GM18511 (cell line): ENCODE data around the gene LMNTD2.
A peak's percentile ranks its signal among the peaks of the same experiment; 100 is the strongest.

Source experiments
- ATAC-seq: cut with Tn5 transposase; IDR thresholded peaks from one replicate; pipeline ENCODE4 v1.9.1; 2021; ENCODE audit warnings: mild to moderate bottlenecking, moderate library complexity; ENCODE audit not compliant: unreplicated experiment

LMNTD2 gene

DNA sequence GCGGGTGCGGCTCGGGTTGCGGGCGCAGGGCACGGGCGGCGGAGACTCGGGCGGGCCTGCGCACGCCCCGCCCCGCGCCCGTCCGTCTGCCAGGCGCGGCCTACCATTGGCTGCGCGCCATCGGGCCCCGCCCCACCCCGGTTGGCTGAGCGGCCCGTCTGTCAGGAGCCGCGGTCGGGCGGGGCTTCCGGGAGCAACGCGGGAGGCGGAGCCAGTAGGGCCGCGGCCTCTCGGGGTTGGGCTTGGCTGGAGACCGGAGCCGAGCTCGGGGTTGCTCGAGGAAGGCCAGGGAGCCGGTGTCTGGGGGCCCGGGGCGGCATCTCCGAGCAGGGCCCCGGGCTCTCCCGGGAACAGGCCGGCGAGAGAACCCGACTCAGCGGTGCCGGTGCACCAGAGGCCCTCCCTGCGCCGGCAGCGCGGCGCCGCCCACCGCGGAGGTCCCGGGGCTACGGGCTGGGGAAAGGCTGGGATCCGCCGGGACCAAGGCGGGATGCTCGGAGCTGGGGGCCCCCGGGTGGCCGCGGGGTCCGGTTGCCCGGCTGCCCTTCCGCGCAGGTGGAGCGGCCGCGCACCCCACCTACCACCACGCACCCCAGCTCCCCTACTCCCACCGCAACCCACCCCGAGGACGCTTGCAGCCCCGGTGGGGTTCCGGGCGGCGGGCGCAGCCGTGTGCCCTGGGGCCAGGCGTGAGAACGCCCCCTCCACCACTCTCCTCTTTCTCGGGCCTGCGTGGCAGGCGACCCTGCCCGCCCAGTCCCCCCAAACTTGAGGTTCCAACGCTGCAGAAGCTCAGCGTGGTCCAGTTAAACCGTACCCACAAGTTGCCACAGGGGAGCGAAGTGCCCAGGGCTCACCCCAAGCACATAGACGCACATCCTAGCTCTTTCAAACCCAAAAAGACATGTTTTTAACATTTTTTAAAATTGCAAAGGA lies 24.8 kb downstream of the LMNTD2 start, which contains the start of gene HRAS:
Gene HRAS, minus strand, starts transcription at position 58 of the 936 bp plus-strand sequence.
- ATAC-seq: peak; percentile 74

GRCh38 chr11:535210-535518 lies 25.4 kb downstream of the LMNTD2 start:
- peak; percentile 18 for ATAC-seq

- ATAC-seq: no peak
Observed at GRCh38 chr11:534396-535209, 25.9 kb downstream of the LMNTD2 start.

DNA sequence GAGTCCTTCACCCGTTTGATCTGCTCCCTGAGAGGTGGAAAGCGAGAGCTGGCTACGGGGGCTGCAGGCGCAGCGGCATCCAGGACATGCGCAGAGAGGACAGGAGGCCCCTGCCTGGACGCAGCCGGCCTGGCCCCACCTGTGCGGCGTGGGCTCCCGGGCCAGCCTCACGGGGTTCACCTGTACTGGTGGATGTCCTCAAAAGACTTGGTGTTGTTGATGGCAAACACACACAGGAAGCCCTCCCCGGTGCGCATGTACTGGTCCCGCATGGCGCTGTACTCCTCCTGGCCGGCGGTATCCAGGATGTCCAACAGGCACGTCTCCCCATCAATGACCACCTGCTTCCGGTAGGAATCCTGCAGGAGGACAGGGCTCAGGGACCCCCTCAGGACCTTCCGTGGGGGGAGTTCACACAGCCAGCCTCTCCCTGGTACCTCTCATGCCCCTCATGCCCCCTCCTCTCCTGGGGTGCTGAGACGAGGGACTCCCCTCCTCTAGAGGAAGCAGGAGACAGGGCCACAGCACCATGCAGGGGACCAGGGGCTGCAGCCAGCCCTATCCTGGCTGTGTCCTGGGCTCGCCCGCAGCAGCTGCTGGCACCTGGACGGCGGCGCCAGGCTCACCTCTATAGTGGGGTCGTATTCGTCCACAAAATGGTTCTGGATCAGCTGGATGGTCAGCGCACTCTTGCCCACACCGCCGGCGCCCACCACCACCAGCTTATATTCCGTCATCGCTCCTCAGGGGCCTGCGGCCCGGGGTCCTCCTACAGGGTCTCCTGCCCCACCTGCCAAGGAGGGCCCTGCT lies 26.7 kb downstream of the LMNTD2 start:
- ATAC-seq: no peak

DNA sequence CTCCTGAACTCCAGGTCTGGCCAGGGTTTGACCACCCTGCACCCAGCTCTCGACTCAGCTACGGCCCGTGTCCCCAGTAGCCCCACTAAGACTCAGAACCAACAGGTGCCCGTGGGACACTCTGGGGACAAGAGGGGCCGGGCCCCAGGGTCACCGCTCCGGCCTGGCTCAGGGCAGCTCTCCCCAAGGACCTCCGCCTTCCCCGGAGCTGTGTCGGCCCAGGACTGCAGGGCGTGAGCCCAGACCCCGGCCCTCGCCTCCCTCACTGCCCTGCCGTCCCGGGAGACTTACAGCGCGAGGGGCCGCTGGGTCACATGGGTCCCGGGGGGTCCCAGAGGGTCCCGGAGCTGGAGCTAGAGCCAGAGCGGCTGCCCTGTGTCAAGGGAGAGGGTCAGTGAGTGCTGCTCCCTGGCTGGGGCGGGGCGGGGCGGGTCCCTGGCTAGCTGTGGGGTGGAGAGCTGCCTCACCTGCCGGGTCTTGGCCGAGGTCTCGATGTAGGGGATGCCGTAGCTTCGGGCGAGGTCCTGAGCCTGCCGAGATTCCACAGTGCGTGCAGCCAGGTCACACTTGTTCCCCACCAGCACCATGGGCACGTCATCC lies 27.5 kb downstream of the LMNTD2 start:
- ATAC-seq: no peak

DNA sequence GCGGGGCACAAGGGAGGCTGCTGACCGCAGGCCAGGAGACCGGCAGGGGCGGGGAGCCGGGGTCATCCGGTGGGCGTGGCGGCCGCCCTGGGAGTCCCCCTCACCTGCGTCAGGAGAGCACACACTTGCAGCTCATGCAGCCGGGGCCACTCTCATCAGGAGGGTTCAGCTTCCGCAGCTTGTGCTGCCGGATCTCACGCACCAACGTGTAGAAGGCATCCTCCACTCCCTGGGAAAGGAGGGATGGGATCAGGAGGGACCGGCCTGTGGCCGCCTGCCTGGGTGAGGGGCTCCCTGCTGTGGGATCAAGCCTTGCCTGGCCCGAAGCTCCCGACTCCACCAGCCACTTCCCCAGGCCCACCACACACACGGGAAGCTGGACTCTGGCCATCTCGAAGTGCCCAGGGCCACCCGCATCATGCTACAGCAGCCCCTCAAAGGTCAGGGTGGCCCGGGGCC lies 28.0 kb downstream of the LMNTD2 start:
- ATAC-seq: no peak

DNA sequence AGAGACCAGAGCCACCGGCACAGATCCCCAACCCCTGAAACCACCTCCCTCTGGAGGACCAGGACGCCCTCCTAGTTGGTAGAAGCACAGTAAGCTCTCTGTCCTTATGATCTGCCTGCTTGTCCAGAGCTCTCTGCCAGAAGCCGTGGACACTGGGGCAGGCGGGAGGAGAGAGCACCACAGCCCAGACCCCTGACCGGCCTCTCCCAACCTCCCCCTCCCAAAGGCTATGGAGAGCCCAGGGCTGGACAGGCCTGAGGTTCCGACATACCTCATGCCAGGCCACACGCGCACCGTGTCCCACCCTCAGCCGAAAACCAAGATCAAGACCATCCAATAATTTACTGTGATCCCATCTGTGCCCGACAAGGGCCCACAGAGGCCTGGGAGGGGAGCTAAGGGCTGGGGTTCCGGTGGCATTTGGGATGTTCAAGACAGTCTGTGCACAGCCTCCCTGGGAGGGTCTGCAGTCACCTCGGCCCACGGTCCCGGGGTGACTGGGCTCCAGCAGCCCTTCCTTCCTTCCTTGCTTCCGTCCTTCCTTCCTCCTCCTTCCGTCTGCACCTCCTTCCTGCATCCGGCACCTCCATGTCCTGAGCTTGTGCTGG lies 28.5 kb downstream of the LMNTD2 start:
- ATAC-seq: no peak

- no peak for ATAC-seq
Observed at GRCh38 chr11:530960-531831, 29.3 kb downstream of the LMNTD2 start.

DNA sequence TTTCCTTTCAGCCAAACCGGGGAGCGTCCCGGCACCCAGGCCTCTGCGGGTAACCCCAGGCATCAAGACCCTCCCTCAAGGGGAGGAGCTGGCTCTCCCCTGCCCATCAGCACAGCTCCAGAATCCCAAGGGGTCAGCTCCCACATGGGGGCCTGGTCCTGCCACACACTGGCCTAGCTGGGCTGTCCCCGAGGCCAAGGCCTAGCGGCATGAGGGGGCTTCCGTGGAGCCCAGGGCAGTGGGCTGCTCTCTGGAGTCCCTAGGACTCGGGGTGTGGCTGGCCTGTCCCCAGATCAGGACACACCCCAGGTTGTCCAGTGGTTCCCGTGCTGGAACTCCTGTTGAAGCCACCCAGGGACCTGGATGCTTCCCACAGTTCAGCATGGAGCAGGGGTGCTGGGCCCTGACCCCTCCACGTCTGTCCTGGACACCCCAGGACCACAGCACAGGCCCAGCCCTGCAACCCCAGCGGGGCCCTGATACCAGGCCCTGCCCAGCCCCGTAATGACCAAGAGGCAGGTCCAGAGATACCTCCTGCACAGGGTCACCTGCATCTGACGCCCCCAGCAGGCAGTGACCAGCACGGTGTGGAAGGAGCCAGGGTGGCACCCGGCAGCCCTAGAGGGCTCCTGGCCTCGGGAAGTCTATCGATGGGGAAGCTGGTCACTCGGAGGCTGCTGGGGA lies 30.7 kb downstream of the LMNTD2 start:
- ATAC-seq: no peak

DNA sequence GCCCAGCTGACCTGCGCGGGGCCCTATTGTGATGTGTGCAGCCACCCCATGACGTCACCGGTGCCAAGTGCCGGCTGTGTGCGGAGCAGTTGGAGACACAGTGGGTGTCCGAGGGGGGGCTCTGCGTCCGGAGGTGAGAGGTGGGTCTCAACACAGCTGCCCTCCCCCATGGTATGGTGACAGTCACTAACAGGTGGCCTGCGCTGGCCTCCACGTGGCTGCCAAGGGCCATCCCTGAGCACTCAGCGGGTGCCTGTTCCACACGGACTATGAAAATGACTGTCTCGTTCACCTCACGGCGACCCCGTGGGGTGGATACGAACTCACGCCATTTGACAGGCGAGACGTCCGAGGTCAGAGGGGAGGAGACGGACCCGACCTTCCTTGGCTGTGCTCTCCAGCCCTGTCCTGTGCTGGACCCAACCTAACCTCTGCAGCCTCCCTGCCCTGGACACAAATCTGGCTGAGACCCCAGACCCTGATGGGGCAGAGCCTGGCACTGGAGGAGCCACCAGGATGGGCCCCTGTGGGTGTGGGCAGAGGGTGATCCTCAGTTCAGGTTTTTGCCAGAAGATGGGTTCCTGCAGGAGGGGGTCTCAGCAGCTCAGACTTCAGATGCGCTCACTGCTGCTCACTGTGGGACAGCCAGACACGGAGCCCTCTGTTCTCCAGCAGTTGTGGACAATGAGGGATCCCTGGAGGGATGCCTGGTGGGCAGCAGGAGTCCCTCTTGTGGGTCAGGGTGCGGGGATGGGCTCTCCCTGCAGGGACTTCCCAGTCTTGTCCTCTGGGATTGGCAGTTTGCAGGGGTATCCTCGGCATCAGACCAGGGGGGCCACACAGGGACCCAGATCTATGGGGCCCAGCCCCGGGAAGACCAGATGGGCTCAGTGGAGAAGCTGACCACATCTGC lies 31.5 kb downstream of the LMNTD2 start:
- ATAC-seq: no peak

DNA sequence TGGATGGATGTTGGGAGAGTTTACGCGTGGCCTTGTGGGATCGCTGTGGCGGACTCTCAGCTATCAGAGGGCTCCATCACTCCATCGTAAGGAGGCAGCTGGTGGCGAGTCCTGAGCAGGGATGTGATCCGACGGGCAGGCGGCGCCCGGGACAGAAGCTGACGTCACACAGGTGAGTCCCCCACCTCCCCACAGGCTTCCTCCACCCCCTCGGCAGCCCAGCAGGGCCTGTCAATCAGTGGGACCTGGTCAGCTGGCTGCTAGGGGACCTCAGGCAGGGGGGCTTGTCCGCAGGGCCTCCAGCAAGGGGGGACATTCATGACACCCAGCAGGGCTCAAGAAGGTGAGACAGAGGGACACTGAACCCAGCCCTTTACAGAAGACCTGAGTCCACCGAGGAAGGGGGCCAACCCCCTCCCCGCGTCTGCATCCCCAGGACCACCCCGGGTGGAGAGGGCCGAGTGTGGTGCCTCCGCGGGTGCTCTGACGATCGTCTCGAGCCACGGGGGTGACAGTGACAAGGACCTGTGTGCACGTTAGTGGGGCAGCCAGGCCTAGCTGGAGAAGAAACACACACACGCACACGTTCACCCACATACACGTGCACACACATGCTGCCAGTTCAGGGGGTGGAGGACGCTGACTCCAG lies 32.2 kb downstream of the LMNTD2 start:
- ATAC-seq: no peak

DNA sequence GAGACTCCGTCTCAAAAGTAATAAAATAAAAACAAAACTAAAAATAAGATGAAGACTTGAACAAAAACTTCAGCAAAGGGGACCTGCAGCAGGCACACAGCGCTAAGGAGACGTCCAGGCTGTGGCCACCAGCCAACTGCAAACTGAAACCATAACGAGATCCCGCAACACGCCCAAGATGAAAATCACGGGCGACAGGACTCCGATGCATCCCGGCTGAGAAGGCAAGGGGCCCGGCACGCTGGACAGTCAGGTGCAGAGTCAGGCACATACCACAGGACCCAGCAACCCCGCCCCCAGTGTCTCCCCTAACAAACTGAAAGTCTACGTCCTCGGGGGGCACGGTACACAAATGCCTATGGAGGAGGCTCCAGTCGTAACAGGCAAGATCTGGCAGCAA lies 34.3 kb downstream of the LMNTD2 start:
- no peak for ATAC-seq

DNA sequence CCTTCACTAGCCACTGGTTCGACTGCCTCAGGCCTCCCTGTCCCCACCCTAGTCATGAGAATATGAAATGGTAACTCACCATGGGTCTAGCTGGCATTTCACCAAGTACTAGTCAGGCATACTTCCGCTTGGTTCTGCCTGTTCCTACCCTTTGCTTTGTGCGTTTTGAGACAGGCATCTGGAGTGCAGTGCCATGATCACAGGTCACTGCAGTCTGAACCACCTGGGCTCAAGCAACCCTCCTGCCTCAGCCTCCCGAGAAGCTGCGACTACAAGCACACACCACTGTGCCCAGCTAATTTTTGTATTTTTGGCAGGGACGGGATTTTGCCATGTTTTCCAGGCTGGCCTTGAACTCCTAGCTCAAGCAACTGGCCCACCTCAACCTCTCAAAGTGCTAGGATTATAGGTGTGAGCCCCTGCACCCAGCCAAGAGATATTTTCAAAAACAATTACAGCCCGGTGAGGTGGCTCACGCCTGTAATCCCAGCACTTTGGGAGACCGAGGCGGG lies 39.3 kb downstream of the LMNTD2 start:
- no peak for ATAC-seq

- no peak for ATAC-seq
Observed at GRCh38 chr11:520428-521176, 39.9 kb downstream of the LMNTD2 start.

- ATAC-seq: peak; percentile 73
Observed at GRCh38 chr11:518463-519202, 41.9 kb downstream of the LMNTD2 start.
